ENCODE results near the gene FAM118B.

DNA sequence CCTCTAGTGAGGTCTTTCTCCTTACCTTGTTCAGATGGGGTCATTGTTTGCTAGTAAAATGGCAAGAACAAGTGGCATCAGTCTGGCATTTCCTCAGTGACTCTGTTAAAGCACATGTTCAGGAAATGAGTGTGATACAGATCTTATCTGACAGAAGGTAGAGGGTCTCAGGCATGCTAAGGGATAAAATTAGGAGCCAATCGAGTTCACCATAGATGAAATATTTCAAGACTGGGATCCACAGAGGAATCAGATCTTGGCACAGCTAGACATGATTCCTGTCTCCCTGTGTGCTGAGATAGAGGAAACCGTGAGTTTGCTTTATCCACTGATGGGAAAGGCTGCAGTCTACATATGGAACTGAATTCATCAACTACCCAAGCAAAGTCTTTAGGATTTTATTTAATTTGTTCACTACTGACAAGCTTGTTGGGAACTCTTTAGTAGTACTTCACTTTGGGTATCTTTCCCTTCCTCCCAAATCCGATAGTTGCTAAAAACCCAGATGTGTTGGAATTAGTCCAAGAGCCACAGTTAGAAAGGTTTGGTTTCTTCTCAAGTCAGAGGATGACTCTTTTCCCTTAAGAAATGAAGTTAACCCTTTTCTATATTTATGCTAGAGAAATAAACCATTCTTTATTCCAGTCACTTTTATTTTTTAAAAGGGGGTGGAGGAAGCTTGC lies 18.4 kb downstream of the FAM118B start:
- TF ChIP-seq, protein P1, sequence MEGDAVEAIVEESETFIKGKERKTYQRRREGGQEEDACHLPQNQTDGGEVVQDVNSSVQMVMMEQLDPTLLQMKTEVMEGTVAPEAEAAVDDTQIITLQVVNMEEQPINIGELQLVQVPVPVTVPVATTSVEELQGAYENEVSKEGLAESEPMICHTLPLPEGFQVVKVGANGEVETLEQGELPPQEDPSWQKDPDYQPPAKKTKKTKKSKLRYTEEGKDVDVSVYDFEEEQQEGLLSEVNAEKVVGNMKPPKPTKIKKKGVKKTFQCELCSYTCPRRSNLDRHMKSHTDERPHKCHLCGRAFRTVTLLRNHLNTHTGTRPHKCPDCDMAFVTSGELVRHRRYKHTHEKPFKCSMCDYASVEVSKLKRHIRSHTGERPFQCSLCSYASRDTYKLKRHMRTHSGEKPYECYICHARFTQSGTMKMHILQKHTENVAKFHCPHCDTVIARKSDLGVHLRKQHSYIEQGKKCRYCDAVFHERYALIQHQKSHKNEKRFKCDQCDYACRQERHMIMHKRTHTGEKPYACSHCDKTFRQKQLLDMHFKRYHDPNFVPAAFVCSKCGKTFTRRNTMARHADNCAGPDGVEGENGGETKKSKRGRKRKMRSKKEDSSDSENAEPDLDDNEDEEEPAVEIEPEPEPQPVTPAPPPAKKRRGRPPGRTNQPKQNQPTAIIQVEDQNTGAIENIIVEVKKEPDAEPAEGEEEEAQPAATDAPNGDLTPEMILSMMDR (conservative IDR thresholded peaks at IDR 0.05; ENCODE audit: low read length): no peak
- no peak for TF ChIP-seq EZH2phosphoT487 (IDR thresholded peaks at IDR 0.05; ENCODE audit: borderline replicate concordance)

All from Loucy (cell line).